HG03439 (cell line): ENCODE measurements around the gene SBK3.
A peak's percentile ranks its signal among the peaks of the same experiment; 100 is the strongest.
"Not testable (repeated sequence)": the region's sequence is repeated elsewhere in the genome, so short reads cannot be mapped to it uniquely, and the experiment has no call there.

Experiments
- ATAC-seq: cut with Tn5 transposase; IDR thresholded peaks from one replicate; pipeline ENCODE4 v1.9.1; 2021; ENCODE audit warnings: mild to moderate bottlenecking, moderate library complexity; ENCODE audit not compliant: unreplicated experiment

Gene SBK3

GRCh38 chr19:55520691-55521292 lies 24.6 kb downstream of the SBK3 start:
- ATAC-seq: no peak

- ATAC-seq: no peak
Measured at GRCh38 chr19:55519451-55520311, 25.7 kb downstream of the SBK3 start.

- ATAC-seq: peak; percentile 95
Measured at GRCh38 chr19:55516878-55517620, 28.3 kb downstream of the SBK3 start.

- no peak for ATAC-seq
Measured at GRCh38 chr19:55508120-55508519, 37.2 kb downstream of the SBK3 start.

- no peak for ATAC-seq
Measured at GRCh38 chr19:55504981-55505380, 40.4 kb downstream of the SBK3 start.

- peak; percentile 4 for ATAC-seq
Measured at GRCh38 chr19:55504252-55504603, 41.1 kb downstream of the SBK3 start.

- ATAC-seq: peak; percentile 90
Measured at GRCh38 chr19:55503502-55504251, 41.7 kb downstream of the SBK3 start.

- no peak for ATAC-seq
Measured at GRCh38 chr19:55503157-55503501, 42.2 kb downstream of the SBK3 start.

- no peak for ATAC-seq
Measured at GRCh38 chr19:55502197-55502952, 43.0 kb downstream of the SBK3 start.

- ATAC-seq: no peak
Measured at GRCh38 chr19:55500368-55500952, 44.9 kb downstream of the SBK3 start.

- ATAC-seq: no peak
Measured at GRCh38 chr19:55498246-55498840, 47.0 kb downstream of the SBK3 start.

- ATAC-seq: no peak
Measured at GRCh38 chr19:55497763-55498162, 47.6 kb downstream of the SBK3 start.

- ATAC-seq: not testable (repeated sequence)
Measured at GRCh38 chr19:55496820-55497219, 48.5 kb downstream of the SBK3 start.

GRCh38 chr19:55495646-55496349 lies 49.5 kb downstream of the SBK3 start:
- ATAC-seq: no peak

- no peak for ATAC-seq
Measured at GRCh38 chr19:55494172-55494761, 51.1 kb downstream of the SBK3 start.

- no peak for ATAC-seq
Measured at GRCh38 chr19:55493645-55494171, 51.6 kb downstream of the SBK3 start.

GRCh38 chr19:55493052-55493644 lies 52.2 kb downstream of the SBK3 start:
- ATAC-seq: no peak

GRCh38 chr19:55492362-55492944 lies 52.9 kb downstream of the SBK3 start:
- ATAC-seq: no peak
